GM12878 (cell line): ENCODE measurements around the gene EPHB2. TPM values are rescaled to one million over a fixed set of nuclear protein-coding genes. Genes with fewer than 3 reads are reported as not detected.

Experiments
- ATAC-seq: fragments of 200-7000 bp; cut with Tn5 transposase; 3 replicates; pipeline ENCODE4 v1.9.1; 2020; ENCODE audit warnings: mild to moderate bottlenecking, moderate library complexity
- BruUV-seq: library from RNA; stranded (reverse); fragments of 400-500 nt; replicated peaks from 2 replicates; lab custom pipeline; 2021; lab: Mats Ljungman, UMichigan
- CTCF ChIA-PET: fragments of 300-600 bp; sonication (Branson Sonifier 250); formaldehyde crosslinking; extraction: SDS; loops from one replicate; lab custom pipeline; 2021; ENCODE audit warnings: inconsistent platforms; lab: Yijun Ruan, JAX
- POLR2A ChIA-PET: fragments of 350-600 bp; formaldehyde crosslinking; extraction: SDS; loops from one replicate; lab custom pipeline; 2021; ENCODE audit warnings: inconsistent platforms; lab: Charles Lee
- RAD21 ChIA-PET: fragments of 300-600 bp; sonication (Branson Sonifier 250); formaldehyde crosslinking; loops from one replicate; lab custom pipeline; 2023; ENCODE audit warnings: antibody characterized with exemption; ENCODE audit not compliant: unreplicated experiment; lab: Charles Lee
- SMC1A ChIA-PET: fragments of 300-600 bp; sonication (Branson Sonifier 250); formaldehyde crosslinking; loops from one replicate; lab custom pipeline; 2023; ENCODE audit not compliant: unreplicated experiment, uncharacterized antibody; lab: Charles Lee
- DNase-seq: peaks from one replicate; pipeline ENCODE4 v3.0.0-alpha.2; 2011; ENCODE audit warnings: low read depth, low spot score
- FAIRE-seq: peaks from 3 replicates; lab custom pipeline; 2011; peaks lifted over from hg19 to GRCh38; lab: Jason Lieb, UNC
- H2AFZ ChIP-seq: 2 replicates; pipeline ENCODE4 v1.6.0; 2011; ENCODE audit warnings: low read depth, low read length, control low read depth; ENCODE audit not compliant: control insufficient read depth
- H3K27ac ChIP-seq: 2 replicates; pipeline ENCODE4 v1.5.1; 2011; ENCODE audit warnings: control low read depth; ENCODE audit not compliant: control insufficient read depth, insufficient read depth
- H3K27me3 ChIP-seq, 2 experiments: replicated peaks in 1 of 2; 2 replicates each; pipeline versions ENCODE4 v1.6.0 to v1.6.1; 2011; ENCODE audit warnings: low read length in 1 of 2; ENCODE audit not compliant: control insufficient read depth in 2 of 2, insufficient read depth in 2 of 2
- H3K36me3 ChIP-seq, 2 experiments: 2 replicates each; pipeline ENCODE4 v1.5.1; 2011; ENCODE audit warnings: low read length in 1 of 2; ENCODE audit not compliant: control insufficient read depth in 2 of 2, insufficient read depth in 2 of 2
- H3K4me1 ChIP-seq: 2 replicates; pipeline ENCODE4 v1.6.1; 2011; ENCODE audit warnings: mild to moderate bottlenecking, low read length, moderate library complexity, mixed read lengths; ENCODE audit not compliant: control insufficient read depth, insufficient read depth
- H3K4me2 ChIP-seq: 2 replicates; pipeline ENCODE4 v1.6.0; 2011; ENCODE audit warnings: control low read depth; ENCODE audit not compliant: control insufficient read depth, insufficient read depth
- H3K4me3 ChIP-seq: fragments of 200-600 bp; sonication (generic); 2 replicates; pipeline ENCODE4 v1.5.1; 2016
- H3K79me2 ChIP-seq: 2 replicates; pipeline ENCODE4 v1.6.0; 2011; ENCODE audit warnings: low read length; ENCODE audit not compliant: control insufficient read depth, insufficient read depth
- H3K9ac ChIP-seq: 2 replicates; pipeline ENCODE4 v1.8.0; 2011; ENCODE audit warnings: low read length, control low read depth, mixed read lengths; ENCODE audit not compliant: control insufficient read depth, insufficient read depth
- H3K9me3 ChIP-seq: replicated peaks from 3 replicates; pipeline ENCODE4 v1.5.1; 2011; ENCODE audit warnings: mild to moderate bottlenecking, low read length; ENCODE audit not compliant: control insufficient read depth, insufficient read depth
- H4K20me1 ChIP-seq: 2 replicates; pipeline ENCODE4 v1.6.0; 2011; ENCODE audit not compliant: control insufficient read depth, insufficient read depth
- BHLHE40 ChIP-seq, 2 experiments: fragments of 450-650 bp in 1 of 2; IDR thresholded peaks; 2 replicates each; pipeline ENCODE4 v1.6.1; 2011 to 2017; ENCODE audit warnings: low read depth in 2 of 2, borderline replicate concordance in 1 of 2, improper control_type of control experiment in 1 of 2, low read length in 1 of 2, mild to moderate bottlenecking in 1 of 2
- CHD1 ChIP-seq: IDR thresholded peaks from 2 replicates; pipeline ENCODE4 v1.6.1; 2012; ENCODE audit warnings: low read depth, low read length, improper control_type of control experiment
- IRF5 ChIP-seq: fragments of 450-650 bp; IDR thresholded peaks from 2 replicates; pipeline ENCODE4 v1.6.1; 2017; ENCODE audit warnings: borderline replicate concordance
- NR2F1 ChIP-seq: fragments of 450-650 bp; conservative IDR thresholded peaks from 2 replicates; pipeline ENCODE4 v1.6.1; 2017; ENCODE audit warnings: mild to moderate bottlenecking
- NRF1 ChIP-seq: conservative IDR thresholded peaks from 2 replicates; pipeline ENCODE4 v1.6.1; 2011; ENCODE audit warnings: mild to moderate bottlenecking, low read depth, low read length, improper control_type of control experiment
- PAX8 ChIP-seq: fragments of 450-650 bp; IDR thresholded peaks from 2 replicates; pipeline ENCODE4 v1.6.1; 2017; ENCODE audit warnings: mild to moderate bottlenecking, moderate library complexity
- PBX3 ChIP-seq: IDR thresholded peaks from 2 replicates; pipeline ENCODE4 v1.6.1; 2011; ENCODE audit warnings: mild to moderate bottlenecking, low read depth, low read length, moderate library complexity; ENCODE audit not compliant: insufficient replicate concordance
- PML ChIP-seq: IDR thresholded peaks from 2 replicates; pipeline ENCODE4 v1.6.1; 2012; ENCODE audit warnings: low read length, inconsistent platforms
- SMC3 ChIP-seq: IDR thresholded peaks from 2 replicates; pipeline ENCODE4 v1.6.1; 2011; ENCODE audit warnings: low read length, improper control_type of control experiment, borderline replicate concordance
- YBX1 ChIP-seq: fragments of 450-650 bp; IDR thresholded peaks from 2 replicates; pipeline ENCODE4 v1.6.1; 2016; ENCODE audit warnings: antibody characterized with exemption
- ZSCAN29 ChIP-seq: fragments of 450-650 bp; IDR thresholded peaks from 2 replicates; pipeline ENCODE4 v1.6.1; 2017; ENCODE audit warnings: mild to moderate bottlenecking, moderate library complexity
- WGBS: methylation state at CpG from one replicate; pipeline ENCODE4 v1.1.6; 2016; ENCODE audit warnings: low lambda C conversion rate; ENCODE audit not compliant: insufficient replicate concordance, insufficient coverage; ENCODE audit errors: missing lambda C conversion rate; 5-methylcytosine and 5-hydroxymethylcytosine counted together
- in situ Hi-C: fragments of 300-500 bp; cut with MboI; formaldehyde crosslinking; loops from 9 replicates; pipeline ENCODE4 v1.14.3; 2018; ENCODE audit warnings: mixed read lengths
- intact Hi-C: fragments of 100-400 bp; cut with micrococcal nuclease; formaldehyde crosslinking; loops from one replicate; pipeline ENCODE4 v1.14.2; 2022; ENCODE audit not compliant: unreplicated experiment
- polyA plus RNA-seq, 11 experiments: library from polyadenylated mRNA; depleted of rRNA in 4 of 11; unstranded in 6 of 11; stranded (reverse) in 5 of 11; fragments of >200 nt; fragmentation: Nextera tagmentation in 4 of 11; fragmentation: Illumina TruSeq in 1 of 11; extraction: Ambion mirVana in 4 of 11; extraction: Trizol in 1 of 11; gene quantifications; 1 replicate in 1 of 11; 2 replicates in 10 of 11; pipeline versions ENCODE4 v1.2.1 to v1.2.3, GENCODE V29; 2011 to 2016; ENCODE audit warnings: inconsistent platforms in 2 of 11, missing spikeins in 2 of 11, low read depth in 1 of 11
- total RNA-seq, 4 experiments: library from RNA; depleted of rRNA in 3 of 4; stranded (reverse); fragments of >200 nt in 3 of 4; fragmentation: Illumina TruSeq in 1 of 4; extraction: Trizol in 1 of 4; gene quantifications; 2 replicates each; pipeline versions ENCODE4 v1.2.1 to v1.2.3, GENCODE V29; 2013 to 2021
- TF ChIP-seq, protein P1 (sequence below): IDR thresholded peaks from 2 replicates; pipeline ENCODE4 v1.6.1; 2011; ENCODE audit warnings: low read depth, low read length, improper control_type of control experiment, borderline replicate concordance

Gene EPHB2
- total and polyA plus RNA-seq, 10 of the 15 experiments (the other 5 are each of a cell fraction or from before 2014, with no cell fraction given): 0.13 to 3.3 (median 0.92) TPM

- CTCF ChIA-PET: no interaction called here
- H3K9me3 ChIP-seq: no peaks in the 10 kb centered on the region
- H3K79me2 ChIP-seq: no peaks in the 10 kb centered on the region
- POLR2A ChIA-PET: no interaction called here
- RAD21 ChIA-PET: no interaction called here
- H3K27me3 ChIP-seq: no peaks in the 10 kb centered on the region; a peak in 1 of 4 replicates
- H3K4me3 ChIP-seq: no peak overlapping the region
- no peaks in the 10 kb centered on the region for H3K36me3 ChIP-seq
- FAIRE-seq: no peak
- SMC1A ChIA-PET: no interaction called here
- no peak for DNase-seq
- in situ Hi-C loops (no loop called here), intact Hi-C loops (no loop called here)
- H2AFZ ChIP-seq: no peak overlapping the region
- H3K9ac ChIP-seq: no peak overlapping the region
- no TSS peak for BruUV-seq
- no peak for ATAC-seq
- 41% methylated on average over 7 of the region's 7 CpGs for WGBS
- peaks cover 18% of the 10 kb centered on the region for H3K4me1 ChIP-seq
- no peak overlapping the region for H3K4me2 ChIP-seq
- TF ChIP-seq PBX3 (no peak), YBX1 (no peak)
- H3K27ac ChIP-seq: no peak overlapping the region
- no peaks in the 10 kb centered on the region for H4K20me1 ChIP-seq
Observed at GRCh38 chr1:22857661-22858060, 147.0 kb downstream of the EPHB2 start.

DNA sequence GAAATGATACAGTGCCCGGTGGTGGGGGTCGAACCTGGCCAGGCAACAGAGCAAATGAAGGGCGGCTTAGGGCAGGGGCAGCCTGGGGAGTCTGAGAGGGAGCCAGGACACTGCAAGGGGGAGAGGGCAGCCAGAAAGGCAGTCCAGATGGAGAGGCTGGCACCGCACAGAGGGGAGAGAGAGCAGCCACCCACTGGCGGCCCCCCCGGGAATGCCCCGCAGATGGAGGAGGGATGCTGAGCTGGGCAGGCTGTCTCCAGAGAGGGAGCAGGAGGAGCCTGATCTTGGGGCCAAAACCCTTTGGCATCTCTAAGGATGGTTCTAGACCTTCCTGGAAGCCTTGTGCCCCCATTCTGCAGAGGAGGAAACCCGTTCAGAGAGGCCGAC lies 149.8 kb downstream of the EPHB2 start:
- H3K4me1 ChIP-seq: peaks cover 4% of the 10 kb centered on the region; the same call in 1 of the 2 replicates
- H3K4me2 ChIP-seq: no peak overlapping the region
- BruUV-seq: no TSS peak
- no peak for FAIRE-seq
- H3K4me3 ChIP-seq: no peak overlapping the region
- ChIA-PET CTCF (interaction anchor here (1.1 to 4.3 kb wide), 2 partner anchors 28 to 156 kb away, joined by 3 to 47 read pairs; no protein-coding TSS in a partner anchor), POLR2A (no interaction called here), RAD21 (no interaction called here), SMC1A (no interaction called here)
- intact Hi-C loops (no loop called here), in situ Hi-C loops (no loop called here)
- 40% methylated on average over 9 of the region's 9 CpGs for WGBS
- no peaks in the 10 kb centered on the region for H3K9me3 ChIP-seq
- no peaks in the 10 kb centered on the region for H4K20me1 ChIP-seq
- H3K27ac ChIP-seq: no peak overlapping the region
- DNase-seq: no peak
- no peaks in the 10 kb centered on the region for H3K36me3 ChIP-seq
- H3K9ac ChIP-seq: no peak overlapping the region
- ATAC-seq: no peak
- no peaks in the 10 kb centered on the region; a peak in 1 of 4 replicates for H3K27me3 ChIP-seq
- H2AFZ ChIP-seq: no peak overlapping the region
- no peaks in the 10 kb centered on the region for H3K79me2 ChIP-seq
- TF ChIP-seq BHLHE40 (IDR thresholded peaks at IDR 0.05; ENCODE audit: borderline replicate concordance in 1 of 2, low read depth in 2 of 2, low read length in 1 of 2) (no peak), NRF1 (no peak), PAX8 (no peak), CHD1 (no peak), ZSCAN29 (no peak), NR2F1 (no peak), PML (no peak), SMC3 (no peak), IRF5 (no peak)
- TF ChIP-seq, protein P1, sequence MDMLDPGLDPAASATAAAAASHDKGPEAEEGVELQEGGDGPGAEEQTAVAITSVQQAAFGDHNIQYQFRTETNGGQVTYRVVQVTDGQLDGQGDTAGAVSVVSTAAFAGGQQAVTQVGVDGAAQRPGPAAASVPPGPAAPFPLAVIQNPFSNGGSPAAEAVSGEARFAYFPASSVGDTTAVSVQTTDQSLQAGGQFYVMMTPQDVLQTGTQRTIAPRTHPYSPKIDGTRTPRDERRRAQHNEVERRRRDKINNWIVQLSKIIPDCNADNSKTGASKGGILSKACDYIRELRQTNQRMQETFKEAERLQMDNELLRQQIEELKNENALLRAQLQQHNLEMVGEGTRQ: no peak
